Endothelial cell of umbilical vein (primary cell): ENCODE data around the gene MRPL27. TPM values are rescaled to one million over a fixed set of nuclear protein-coding genes. Genes with fewer than 3 reads are reported as not detected.

Experiments used
- BruUV-seq: library from RNA; stranded (reverse); fragments of 400-500 nt; replicated peaks from 2 replicates; lab custom pipeline; 2021; lab: Mats Ljungman, UMichigan
- CTCF ChIA-PET: fragments of 300-600, 350-600 bp; sonication (Branson Sonifier 250); formaldehyde crosslinking; loops from one replicate; lab custom pipeline; 2021; ENCODE audit warnings: antibody characterized with exemption, inconsistent platforms; lab: Charles Lee
- POLR2A ChIA-PET: fragments of 300-600, 350-600 bp; sonication (Branson Sonifier 250); formaldehyde crosslinking; loops from one replicate; lab custom pipeline; 2021; ENCODE audit warnings: antibody characterized with exemption, inconsistent platforms; lab: Charles Lee
- DNase-seq: peaks from one replicate; pipeline ENCODE4 v3.0.0-alpha.2; 2011; ENCODE audit warnings: low read depth, low spot score
- FAIRE-seq: peaks from 2 replicates; lab custom pipeline; 2011; peaks lifted over from hg19 to GRCh38; lab: Jason Lieb, UNC
- H2AFZ ChIP-seq: 2 replicates; pipeline ENCODE4 v1.6.0; 2012; ENCODE audit warnings: low read depth, low read length, control low read depth, inconsistent platforms
- H3K27ac ChIP-seq: 2 replicates; pipeline ENCODE4 v1.5.1; 2011; ENCODE audit warnings: low read depth, mild to moderate bottlenecking, control low read depth, low read length, moderate library complexity; ENCODE audit not compliant: insufficient read depth
- H3K27me3 ChIP-seq, 2 experiments: 2 replicates each; pipeline versions ENCODE4 v1.6.0 to v1.6.1; 2011; ENCODE audit warnings: low read length in 2 of 2, mixed read lengths in 1 of 2; ENCODE audit not compliant: control insufficient read depth in 2 of 2, insufficient read depth in 2 of 2
- H3K36me3 ChIP-seq, 2 experiments: 2 replicates in 1 of 2; 3 replicates in 1 of 2; pipeline ENCODE4 v1.5.1; 2011; ENCODE audit warnings: low read length in 2 of 2, mild to moderate bottlenecking in 1 of 2, moderate library complexity in 1 of 2; ENCODE audit not compliant: control insufficient read depth in 2 of 2, insufficient read depth in 2 of 2; ENCODE audit errors: extremely low read depth in 1 of 2
- H3K4me1 ChIP-seq: 3 replicates; pipeline ENCODE4 v1.5.1; 2011; ENCODE audit warnings: mild to moderate bottlenecking, low read length; ENCODE audit not compliant: control insufficient read depth, insufficient read depth; ENCODE audit errors: extremely low read depth
- H3K4me2 ChIP-seq: 2 replicates; pipeline ENCODE4 v1.6.1; 2011; ENCODE audit warnings: low read length, control low read depth, mixed read lengths; ENCODE audit not compliant: insufficient read depth
- H3K4me3 ChIP-seq, 3 experiments: fragments of 200-600 bp in 1 of 3; sonication (generic), shearing (Covaris generic) in 1 of 3; replicated peaks in 1 of 3; 2 replicates each; pipeline ENCODE4 v1.5.1; 2011 to 2016; ENCODE audit warnings: control low read depth in 3 of 3, low read length in 3 of 3, mild to moderate bottlenecking in 2 of 3, inconsistent platforms in 1 of 3, low read depth in 1 of 3, moderate library complexity in 1 of 3; ENCODE audit not compliant: insufficient read depth in 1 of 3
- H3K79me2 ChIP-seq: 2 replicates; pipeline ENCODE4 v1.6.0; 2012; ENCODE audit warnings: low read length, inconsistent platforms; ENCODE audit not compliant: control insufficient read depth, insufficient read depth
- H3K9ac ChIP-seq: replicated peaks from 2 replicates; pipeline ENCODE3; 2011; ENCODE audit warnings: low read length, control low read depth; ENCODE audit not compliant: insufficient read depth; ENCODE audit errors: extremely low read depth
- H3K9me1 ChIP-seq: replicated peaks from 3 replicates; pipeline ENCODE4 v1.6.0; 2011; ENCODE audit warnings: mild to moderate bottlenecking, low read length; ENCODE audit not compliant: control insufficient read depth, insufficient read depth; ENCODE audit errors: extremely low read depth
- H3K9me3 ChIP-seq: replicated peaks from 2 replicates; pipeline ENCODE4 v1.5.1; 2012; ENCODE audit warnings: low read length, inconsistent platforms; ENCODE audit not compliant: control insufficient read depth, insufficient read depth
- H4K20me1 ChIP-seq: replicated peaks from 2 replicates; pipeline ENCODE3; 2011; ENCODE audit warnings: mild to moderate bottlenecking, low read length; ENCODE audit not compliant: control insufficient read depth, insufficient read depth; ENCODE audit errors: extremely low read depth
- EZH2 ChIP-seq: IDR thresholded peaks from 2 replicates; pipeline ENCODE4 v1.6.1; 2012; ENCODE audit warnings: borderline replicate concordance, low read depth, mild to moderate bottlenecking, moderate library complexity, low read length, inconsistent platforms; ENCODE audit not compliant: severe bottlenecking
- FOS ChIP-seq: IDR thresholded peaks from 2 replicates; pipeline ENCODE4 v1.6.1; 2011; ENCODE audit warnings: mild to moderate bottlenecking, low read length, moderate library complexity, borderline replicate concordance; ENCODE audit not compliant: insufficient read depth
- GATA2 ChIP-seq: IDR thresholded peaks from 2 replicates; pipeline ENCODE4 v1.7.0; 2011; ENCODE audit warnings: low read depth, mild to moderate bottlenecking, moderate library complexity, mixed read lengths, low read length; ENCODE audit not compliant: insufficient read length, insufficient read depth
- JUN ChIP-seq: IDR thresholded peaks from 2 replicates; pipeline ENCODE4 v1.6.1; 2011; ENCODE audit warnings: borderline replicate concordance, low read depth; ENCODE audit not compliant: insufficient read length, insufficient read depth
- MYC ChIP-seq: IDR thresholded peaks from one replicate; pipeline ENCODE4 v1.6.1; 2011; ENCODE audit warnings: mild to moderate bottlenecking, low read depth, low read length
- POLR2A ChIP-seq: IDR thresholded peaks from 2 replicates; pipeline ENCODE4 v1.6.1; 2012; ENCODE audit warnings: low read depth, mild to moderate bottlenecking, control low read depth, low read length
- POLR2AphosphoS5 ChIP-seq: IDR thresholded peaks from 2 replicates; pipeline ENCODE4 v1.6.1; 2012; ENCODE audit warnings: low read depth, mild to moderate bottlenecking, control low read depth, low read length, moderate library complexity; ENCODE audit not compliant: insufficient read depth
- dilution Hi-C: fragments of 300-500 bp; cut with MboI; formaldehyde crosslinking; loops from one replicate; pipeline ENCODE4 v1.15.0; 2019; ENCODE audit warnings: low sequenced_read_pairs; ENCODE audit not compliant: extremely low pct_ligation_motif_present
- intact Hi-C: fragments of 100-400 bp; cut with micrococcal nuclease; formaldehyde crosslinking; loops from one replicate; pipeline ENCODE4 v1.10.0; 2022
- polyA plus RNA-seq, 4 experiments: library from polyadenylated mRNA; depleted of rRNA in 3 of 4; stranded (reverse) in 3 of 4; unstranded in 1 of 4; fragments of >200 nt; gene quantifications; 2 replicates each; pipeline versions ENCODE4 v1.2.1 to v1.2.3, GENCODE V29; 2011 to 2012; ENCODE audit warnings: missing spikeins in 1 of 4
- total RNA-seq: library from RNA; stranded (reverse); gene quantifications from 2 replicates; pipeline ENCODE4 v1.2.3, GENCODE V29; 2021
- TF ChIP-seq, protein P1 (sequence below), 2 donors: IDR thresholded peaks; 1 replicate in 1 of 2; 2 replicates in 1 of 2; pipeline ENCODE4 v1.5.1; 2011; ENCODE audit warnings: low read length in 2 of 2, mild to moderate bottlenecking in 2 of 2, moderate library complexity in 2 of 2, control low read depth in 1 of 2, inconsistent platforms in 1 of 2, low read depth in 1 of 2; ENCODE audit not compliant: insufficient read depth in 1 of 2; ENCODE audit errors: extremely low read depth in 1 of 2
- TF ChIP-seq, protein P2 (sequence below): IDR thresholded peaks from 2 replicates; pipeline ENCODE4 v1.6.1; 2011; ENCODE audit not compliant: insufficient read depth, insufficient read length

Gene MRPL27
- total and polyA plus RNA-seq, 2 donors (not counting 3 experiments of a cell fraction or from before 2014, with no cell fraction given): 76.2 to 158 TPM

DNA sequence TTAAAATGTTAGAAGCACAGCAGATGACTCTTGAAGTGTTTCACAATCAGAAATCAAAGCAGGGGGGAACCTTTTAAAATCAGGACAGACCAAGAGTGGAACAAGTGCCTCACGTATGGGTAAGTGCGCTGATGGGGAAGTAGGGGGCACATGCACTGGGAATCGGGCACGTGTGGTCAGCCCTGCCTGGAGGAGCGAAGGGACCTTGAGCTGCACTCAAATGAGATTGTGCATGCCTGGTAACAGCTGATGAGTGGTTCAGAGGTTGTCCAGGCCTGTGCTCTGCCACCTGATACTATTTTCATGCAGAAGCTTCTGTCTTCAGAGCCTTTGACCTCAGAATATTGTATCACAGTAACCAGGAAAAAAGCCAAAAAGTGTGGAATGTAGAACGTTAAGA, 40.8 kb downstream of the MRPL27 start:
- TF ChIP-seq POLR2AphosphoS5: no peak
- no peak for TF ChIP-seq GATA2
- TF ChIP-seq JUN: no peak
- no peak for TF ChIP-seq EZH2
- TF ChIP-seq POLR2A: no peak
- TF ChIP-seq, protein P1, sequence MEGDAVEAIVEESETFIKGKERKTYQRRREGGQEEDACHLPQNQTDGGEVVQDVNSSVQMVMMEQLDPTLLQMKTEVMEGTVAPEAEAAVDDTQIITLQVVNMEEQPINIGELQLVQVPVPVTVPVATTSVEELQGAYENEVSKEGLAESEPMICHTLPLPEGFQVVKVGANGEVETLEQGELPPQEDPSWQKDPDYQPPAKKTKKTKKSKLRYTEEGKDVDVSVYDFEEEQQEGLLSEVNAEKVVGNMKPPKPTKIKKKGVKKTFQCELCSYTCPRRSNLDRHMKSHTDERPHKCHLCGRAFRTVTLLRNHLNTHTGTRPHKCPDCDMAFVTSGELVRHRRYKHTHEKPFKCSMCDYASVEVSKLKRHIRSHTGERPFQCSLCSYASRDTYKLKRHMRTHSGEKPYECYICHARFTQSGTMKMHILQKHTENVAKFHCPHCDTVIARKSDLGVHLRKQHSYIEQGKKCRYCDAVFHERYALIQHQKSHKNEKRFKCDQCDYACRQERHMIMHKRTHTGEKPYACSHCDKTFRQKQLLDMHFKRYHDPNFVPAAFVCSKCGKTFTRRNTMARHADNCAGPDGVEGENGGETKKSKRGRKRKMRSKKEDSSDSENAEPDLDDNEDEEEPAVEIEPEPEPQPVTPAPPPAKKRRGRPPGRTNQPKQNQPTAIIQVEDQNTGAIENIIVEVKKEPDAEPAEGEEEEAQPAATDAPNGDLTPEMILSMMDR (IDR thresholded peaks at IDR 0.05; ENCODE audit: extremely low read depth in 1 of 2, insufficient read depth in 1 of 2, low read depth in 1 of 2, low read length in 2 of 2): no peak
- TF ChIP-seq MYC: no peak
- no peak for TF ChIP-seq FOS
- TF ChIP-seq, protein P2, sequence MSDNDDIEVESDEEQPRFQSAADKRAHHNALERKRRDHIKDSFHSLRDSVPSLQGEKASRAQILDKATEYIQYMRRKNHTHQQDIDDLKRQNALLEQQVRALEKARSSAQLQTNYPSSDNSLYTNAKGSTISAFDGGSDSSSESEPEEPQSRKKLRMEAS: no peak
- H3K4me1 ChIP-seq: no peaks in the 10 kb centered on the region
- H3K27me3 ChIP-seq: peaks cover 11 to 13% of the 10 kb centered on the region in 2 experiments
- ChIA-PET CTCF (interaction anchor here (0.8 kb wide), 1 partner anchor 10 kb away, joined by 3 read pairs; no protein-coding TSS in a partner anchor), POLR2A (no interaction called here)
- H3K79me2 ChIP-seq: no peaks in the 10 kb centered on the region
- H3K36me3 ChIP-seq: no peaks in the 10 kb centered on the region
- H4K20me1 ChIP-seq: no peaks in the 10 kb centered on the region
- H3K9me3 ChIP-seq: no peaks in the 10 kb centered on the region
- H3K9ac ChIP-seq: no peak overlapping the region
- intact Hi-C loops: no loop called here
- no peak overlapping the region for H3K27ac ChIP-seq
- DNase-seq (no peak), FAIRE-seq (no peak)
- dilution Hi-C loops: no loop called here
- no TSS peak for BruUV-seq
- no peak overlapping the region for H2AFZ ChIP-seq
- no peak overlapping the region for H3K4me2 ChIP-seq
- no peaks in the 10 kb centered on the region for H3K9me1 ChIP-seq
- no peak overlapping the region for H3K4me3 ChIP-seq
